ENCODE data around the gene DSG2.

DSG2 gene

DNA sequence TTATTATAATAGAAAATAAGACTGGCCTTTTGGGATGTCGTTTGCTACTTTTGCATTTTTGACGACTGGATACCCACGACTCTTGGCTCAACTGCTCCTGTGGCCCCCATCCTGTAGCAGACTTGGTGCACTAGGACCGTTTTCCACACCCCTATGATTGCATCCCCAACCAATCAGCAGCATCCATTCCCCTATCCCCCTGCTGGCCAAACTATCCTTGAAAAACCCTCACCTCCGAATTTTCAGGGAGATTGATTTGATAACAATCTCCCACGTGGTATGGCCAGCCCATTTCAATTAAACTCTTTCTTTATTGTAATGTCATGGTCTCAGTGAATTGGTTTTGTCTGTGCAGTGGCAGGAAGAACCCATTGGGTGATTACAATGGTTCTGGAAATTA, 55.8 kb downstream of the DSG2 start:
- no peak for DNase-seq (ENCODE audit: low read depth)
- no peak overlapping the region for H3K4me3 ChIP-seq (ENCODE audit: low read depth, low read length)
- TF ChIP-seq CTCF (IDR thresholded peaks at IDR 0.05; ENCODE audit: low read depth, low read length, missing control alignments), result peak; percentile 18

GRCh38 chr18:31554776-31555175, 56.8 kb downstream of the DSG2 start:
- no peak for DNase-seq (ENCODE audit: low read depth)
- TF ChIP-seq CTCF (IDR thresholded peaks at IDR 0.05; ENCODE audit: low read depth, low read length, missing control alignments), result no peak
- H3K4me3 ChIP-seq (ENCODE audit: low read depth, low read length), result no peak overlapping the region

GRCh38 chr18:31555971-31556747, 58.2 kb downstream of the DSG2 start:
- peak; percentile 41 for DNase-seq (ENCODE audit: low read depth)
- H3K4me3 ChIP-seq (ENCODE audit: low read depth, low read length), result no peak overlapping the region
- TF ChIP-seq CTCF (IDR thresholded peaks at IDR 0.05; ENCODE audit: low read depth, low read length, missing control alignments), result peak; percentile 63

GRCh38 chr18:31557446-31557845, 59.5 kb downstream of the DSG2 start:
- no peak for DNase-seq (ENCODE audit: low read depth)
- H3K4me3 ChIP-seq (ENCODE audit: low read depth, low read length), result no peak overlapping the region
- TF ChIP-seq CTCF (IDR thresholded peaks at IDR 0.05; ENCODE audit: low read depth, low read length, missing control alignments), result peak; percentile 29

DNA sequence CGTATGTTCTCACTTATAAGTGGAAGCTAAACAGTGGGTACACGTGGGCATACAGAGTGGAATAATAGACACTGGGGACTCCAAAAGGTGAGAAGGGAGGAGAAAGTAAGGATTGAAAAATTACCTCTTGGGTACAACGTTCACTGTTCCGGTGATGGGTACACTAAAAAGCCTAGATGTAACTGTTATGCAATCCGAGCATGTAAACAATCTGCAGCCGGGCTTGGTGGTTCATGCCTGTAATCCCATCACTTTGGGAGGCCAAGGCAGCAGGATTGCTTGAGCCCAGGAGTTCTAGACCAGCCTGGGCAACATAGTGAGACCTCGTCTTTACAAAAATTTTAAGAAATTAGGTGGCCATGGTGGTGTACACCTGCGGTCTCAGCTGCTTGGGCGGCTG, 60.6 kb downstream of the DSG2 start:
- DNase-seq (ENCODE audit: low read depth), result no peak
- TF ChIP-seq CTCF (IDR thresholded peaks at IDR 0.05; ENCODE audit: low read depth, low read length, missing control alignments), result no peak
- no peak overlapping the region for H3K4me3 ChIP-seq (ENCODE audit: low read depth, low read length)

DNA sequence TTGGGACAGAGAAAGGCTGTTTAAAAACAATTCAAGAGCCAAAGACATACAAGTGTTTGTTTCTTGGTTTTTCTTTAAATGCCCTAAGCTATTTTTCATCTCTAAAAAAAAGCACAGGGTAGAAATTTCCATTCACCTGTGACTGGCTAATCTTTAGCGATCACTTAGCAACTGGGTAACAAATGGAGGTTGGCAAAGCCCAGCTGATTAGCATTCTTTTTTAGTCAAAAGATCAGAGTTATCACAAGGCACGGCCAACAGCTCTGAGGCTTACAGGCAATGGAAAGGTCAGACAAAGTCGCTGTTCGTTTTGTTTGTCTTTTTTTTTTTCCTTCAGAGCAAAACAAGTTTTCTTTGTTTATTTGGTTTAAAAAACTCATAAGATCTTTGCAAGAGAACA, 64.7 kb downstream of the DSG2 start:
- TF ChIP-seq CTCF (IDR thresholded peaks at IDR 0.05; ENCODE audit: low read depth, low read length, missing control alignments), result no peak
- no peak for DNase-seq (ENCODE audit: low read depth)
- no peak overlapping the region for H3K4me3 ChIP-seq (ENCODE audit: low read depth, low read length)

DNA sequence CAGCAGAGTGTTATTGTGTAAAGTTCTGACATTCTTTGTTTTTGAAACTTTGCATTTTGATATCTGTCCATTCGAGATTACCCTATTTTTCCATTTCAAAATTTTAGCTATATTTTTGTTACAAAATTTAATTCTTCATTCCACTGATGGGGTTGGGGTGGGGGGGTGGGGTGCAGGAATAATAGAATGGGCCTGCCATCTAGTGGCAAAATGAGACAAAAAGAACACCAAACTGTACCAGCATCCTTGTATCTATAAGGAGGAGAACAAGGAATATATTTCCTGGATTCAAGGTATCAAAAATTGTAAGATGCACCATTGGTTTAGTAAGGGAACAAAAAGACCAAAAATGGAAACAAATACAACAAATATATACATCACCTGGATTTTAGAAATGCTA, 65.8 kb downstream of the DSG2 start:
- DNase-seq (ENCODE audit: low read depth), result no peak
- TF ChIP-seq CTCF (IDR thresholded peaks at IDR 0.05; ENCODE audit: low read depth, low read length, missing control alignments), result no peak
- no peak overlapping the region for H3K4me3 ChIP-seq (ENCODE audit: low read depth, low read length)
